HCT116 (cell line): Measurements from ENCODE around the gene CDC42EP3. TPM values are rescaled to one million over a fixed set of nuclear protein-coding genes. Genes with fewer than 3 reads are reported as not detected.

Source experiments
- ATAC-seq: fragments of 200-7000 bp; cut with Tn5 transposase; 2 replicates; pipeline ENCODE4 v1.9.1; 2020; ENCODE audit warnings: mild to moderate bottlenecking, moderate library complexity
- BruUV-seq: library from RNA; stranded (reverse); fragments of 400-500 nt; replicated peaks from 2 replicates; lab custom pipeline; 2021; lab: Mats Ljungman, UMichigan
- CTCF ChIA-PET: fragments of 300-600 bp; sonication (Branson Sonifier 250); formaldehyde crosslinking; loops from one replicate; lab custom pipeline; 2021; ENCODE audit warnings: antibody characterized with exemption; lab: Charles Lee
- POLR2A ChIA-PET: fragments of 300-600, 350-600 bp; sonication (Branson Sonifier 250); formaldehyde crosslinking; loops from one replicate; lab custom pipeline; 2021; ENCODE audit warnings: antibody characterized with exemption; lab: Charles Lee
- RAD21 ChIA-PET, 2 experiments: fragments of 300-600 bp; sonication (Branson Sonifier 250); formaldehyde crosslinking; loops; one replicate each; lab custom pipeline; 2023; ENCODE audit warnings: low total read pairs in 2 of 2; ENCODE audit not compliant: uncharacterized antibody in 2 of 2, unreplicated experiment in 2 of 2, low non-redundant PET in 1 of 2; lab: Charles Lee
- DNase-seq: peaks from one replicate; pipeline ENCODE4 v3.0.0-alpha.2; 2010; ENCODE audit warnings: low read depth, low spot score
- H2AFZ ChIP-seq: fragments of 200-600 bp; shearing (Covaris generic), sonication (generic); 2 replicates; pipeline ENCODE4 v1.6.1; 2017; ENCODE audit warnings: low read depth, mixed run types, mixed read lengths, antibody characterized with exemption, low read length; ENCODE audit not compliant: poor library complexity, severe bottlenecking
- H3K27ac ChIP-seq: 2 replicates; pipeline ENCODE4 v1.5.1; 2012; ENCODE audit warnings: low read depth, low read length
- H3K27me3 ChIP-seq: fragments of 200-600 bp; sonication (generic); 2 replicates; pipeline ENCODE4 v1.6.1; 2016; ENCODE audit warnings: mixed run types, low read length, mixed read lengths; ENCODE audit not compliant: insufficient read depth
- H3K36me3 ChIP-seq, 2 experiments: fragments of 200-500 bp in 1 of 2; fragments of 200-600 bp in 1 of 2; sonication (Bioruptor generic) in 1 of 2; sonication (generic) in 1 of 2; 2 replicates each; pipeline versions ENCODE4 v1.5.1 to v1.6.1; 2014 to 2016; ENCODE audit warnings: low read length in 2 of 2, inconsistent platforms in 1 of 2, mixed read lengths in 1 of 2, mixed run types in 1 of 2; ENCODE audit not compliant: insufficient read depth in 2 of 2, control insufficient read depth in 1 of 2
- H3K4me1 ChIP-seq, 2 experiments: fragments of 200-600 bp in 1 of 2; sonication (generic) in 1 of 2; 2 replicates each; pipeline versions ENCODE4 v1.5.1 to v1.6.1; 2012 to 2017; ENCODE audit warnings: low read length in 2 of 2, inconsistent platforms in 1 of 2, mild to moderate bottlenecking in 1 of 2, mixed read lengths in 1 of 2, mixed run types in 1 of 2, moderate library complexity in 1 of 2; ENCODE audit not compliant: insufficient read depth in 2 of 2, control insufficient read depth in 1 of 2
- H3K4me2 ChIP-seq: fragments of 200-600 bp; sonication (generic); 2 replicates; pipeline ENCODE4 v1.6.1; 2017; ENCODE audit warnings: mixed run types, low read length, mixed read lengths
- H3K4me3 ChIP-seq, 2 experiments: fragments of 200-600 bp in 1 of 2; sonication (generic) in 1 of 2; replicated peaks in 1 of 2; 2 replicates each; pipeline ENCODE4 v1.5.1; 2011 to 2016; ENCODE audit warnings: low read length in 2 of 2, control low read depth in 1 of 2, low read depth in 1 of 2, mild to moderate bottlenecking in 1 of 2, mixed read lengths in 1 of 2, mixed run types in 1 of 2
- H3K79me2 ChIP-seq: fragments of 200-600 bp; sonication (generic); 2 replicates; pipeline ENCODE4 v1.6.1; 2017; ENCODE audit warnings: mild to moderate bottlenecking, mixed run types, low read length, moderate library complexity, mixed read lengths; ENCODE audit not compliant: insufficient read depth
- H3K9ac ChIP-seq: fragments of 200-600 bp; sonication (generic); 2 replicates; pipeline ENCODE4 v1.6.1; 2016; ENCODE audit warnings: low read length, mixed read lengths
- H3K9me2 ChIP-seq: fragments of 200-600 bp; sonication (generic), shearing (Covaris generic); 2 replicates; pipeline ENCODE4 v1.6.1; 2017; ENCODE audit warnings: mixed run types, mild to moderate bottlenecking, moderate library complexity; ENCODE audit not compliant: insufficient read depth
- H3K9me3 ChIP-seq, 2 experiments: fragments of 200-500 bp in 1 of 2; fragments of 200-600 bp in 1 of 2; sonication (Bioruptor generic) in 1 of 2; sonication (generic) in 1 of 2; 2 replicates each; pipeline ENCODE4 v1.6.1; 2014 to 2017; ENCODE audit warnings: low read length in 2 of 2, mixed read lengths in 2 of 2, inconsistent platforms in 1 of 2, low read depth in 1 of 2, mild to moderate bottlenecking in 1 of 2, mixed run types in 1 of 2, moderate library complexity in 1 of 2; ENCODE audit not compliant: control insufficient read depth in 1 of 2, insufficient read depth in 1 of 2
- H4K20me1 ChIP-seq: fragments of 200-600 bp; sonication (generic), shearing (Covaris generic); 2 replicates; pipeline ENCODE4 v1.6.1; 2017; ENCODE audit warnings: mixed run types, mild to moderate bottlenecking, moderate library complexity; ENCODE audit not compliant: insufficient read depth
- CEBPB ChIP-seq: IDR thresholded peaks from 2 replicates; pipeline ENCODE4 v1.6.1; 2012; ENCODE audit warnings: low read depth
- EGR1 ChIP-seq: IDR thresholded peaks from 2 replicates; pipeline ENCODE4 v1.6.1; 2012; ENCODE audit warnings: low read depth
- ELF1 ChIP-seq: IDR thresholded peaks from 2 replicates; pipeline ENCODE4 v1.6.1; 2012; ENCODE audit warnings: low read depth, borderline replicate concordance
- EZH2phosphoT487 ChIP-seq: fragments of 200-600 bp; IDR thresholded peaks from 2 replicates; pipeline ENCODE4 v1.6.1; 2018; ENCODE audit warnings: antibody characterized with exemption, borderline replicate concordance
- JUND ChIP-seq: IDR thresholded peaks from 2 replicates; pipeline ENCODE4 v1.6.1; 2012
- POLR2A ChIP-seq: IDR thresholded peaks from 2 replicates; pipeline ENCODE4 v1.7.0; 2011; ENCODE audit warnings: borderline replicate concordance; ENCODE audit not compliant: insufficient read depth, insufficient read length; ENCODE audit errors: extremely low read depth
- POLR2AphosphoS5 ChIP-seq: IDR thresholded peaks from 2 replicates; pipeline ENCODE4 v1.6.1; 2011; ENCODE audit warnings: mild to moderate bottlenecking, low read depth, low read length, moderate library complexity
- SIN3A ChIP-seq: IDR thresholded peaks from 2 replicates; pipeline ENCODE4 v1.6.1; 2012; ENCODE audit warnings: low read depth
- SP1 ChIP-seq: IDR thresholded peaks from 2 replicates; pipeline ENCODE4 v1.6.1; 2012; ENCODE audit warnings: low read depth
- SRF ChIP-seq: IDR thresholded peaks from 2 replicates; pipeline ENCODE4 v1.6.1; 2012; ENCODE audit warnings: low read depth
- TCF7L2 ChIP-seq: IDR thresholded peaks from 2 replicates; pipeline ENCODE4 v1.7.0; 2011; ENCODE audit warnings: borderline replicate concordance, inconsistent platforms; ENCODE audit not compliant: insufficient read depth, insufficient read length; ENCODE audit errors: extremely low read depth
- YY1 ChIP-seq: IDR thresholded peaks from 2 replicates; pipeline ENCODE4 v1.6.1; 2011; ENCODE audit warnings: low read length, low read depth, moderate library complexity, mild to moderate bottlenecking; ENCODE audit not compliant: insufficient replicate concordance; ENCODE audit errors: extremely low read depth
- ZFX ChIP-seq: fragments of 450-650 bp; IDR thresholded peaks from 2 replicates; pipeline ENCODE4 v1.6.1; 2017
- ZNF274 ChIP-seq: fragments of 200-500 bp; sonication (Bioruptor generic); IDR thresholded peaks from 2 replicates; pipeline ENCODE4 v1.6.1; 2014; ENCODE audit warnings: mild to moderate bottlenecking, low read depth, low read length, inconsistent platforms
- intact Hi-C: fragments of 100-400 bp; cut with micrococcal nuclease; formaldehyde crosslinking; loops from 2 replicates; pipeline ENCODE4 v1.10.0; 2022
- total RNA-seq: library from RNA; stranded (reverse); gene quantifications from one replicate; pipeline ENCODE4 v1.2.1, GENCODE V29; 2021; ENCODE audit not compliant: unreplicated experiment
- TF ChIP-seq, protein P1 (sequence below): IDR thresholded peaks from 2 replicates; pipeline ENCODE4 v1.6.1; 2012; ENCODE audit warnings: low read depth
- TF ChIP-seq, protein P2 (sequence below): IDR thresholded peaks from 2 replicates; pipeline ENCODE4 v1.6.1; 2011; ENCODE audit warnings: mild to moderate bottlenecking, low read length, moderate library complexity; ENCODE audit not compliant: insufficient replicate concordance; ENCODE audit errors: extremely low read depth
- TF ChIP-seq, protein P3 (sequence below): IDR thresholded peaks from 2 replicates; pipeline ENCODE4 v1.6.1; 2012

CDC42EP3 gene
- total RNA-seq, 1 experiment from 2014 or later, result 38.2 TPM

DNA sequence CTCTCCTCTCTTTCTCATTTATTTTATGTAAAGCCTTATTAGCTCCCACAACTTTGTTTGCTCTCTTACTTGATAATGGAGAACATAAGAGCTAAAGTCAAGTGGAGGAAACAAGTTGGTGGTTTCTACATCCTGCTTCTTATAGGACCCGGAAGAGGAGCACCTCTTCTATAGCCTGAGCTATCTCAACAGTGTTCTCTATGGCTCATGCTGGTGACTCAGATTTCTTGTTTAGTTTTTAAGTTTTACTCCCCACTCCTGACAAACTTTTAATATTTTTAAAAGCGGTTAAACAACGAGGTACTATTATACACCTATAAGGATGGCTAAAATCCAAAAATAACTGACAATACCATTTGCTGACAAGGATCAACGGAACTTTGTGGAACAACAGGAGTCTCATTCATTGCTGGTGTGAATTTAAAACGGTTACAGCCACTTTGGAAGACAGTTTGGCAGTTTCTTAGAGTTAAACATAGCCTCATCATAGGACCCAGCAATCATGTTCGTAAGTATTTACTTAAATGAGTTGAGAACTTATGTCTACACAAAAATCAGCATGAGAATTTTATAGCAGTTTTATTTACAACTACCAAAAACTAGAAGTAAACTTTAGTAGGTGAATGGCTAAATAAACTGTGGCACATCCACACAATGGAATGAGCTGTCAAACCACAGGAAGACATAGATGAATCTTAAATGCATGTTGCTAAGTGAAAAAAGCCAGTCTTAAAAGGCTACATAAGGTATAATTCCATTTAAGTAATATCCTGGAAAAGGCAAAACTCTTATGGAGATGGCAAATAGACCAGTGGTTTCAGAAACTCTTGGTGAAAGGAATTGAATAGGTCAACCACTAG, 12.7 kb upstream of the CDC42EP3 start:
- BruUV-seq, result no TSS peak
- H4K20me1 ChIP-seq, result no peaks in the 10 kb centered on the region
- CTCF ChIA-PET, result no interaction called here
- H3K4me1 ChIP-seq, result peaks cover 0 to 6% of the 10 kb centered on the region in 2 experiments; a peak in 1 of 4 replicates
- POLR2A ChIA-PET, result no interaction called here
- no peak overlapping the region for H3K4me2 ChIP-seq
- no peaks in the 10 kb centered on the region for H3K27me3 ChIP-seq
- no peaks in the 10 kb centered on the region for H3K9me2 ChIP-seq
- no peak overlapping the region for H3K27ac ChIP-seq
- DNase-seq (no peak), ATAC-seq (no peak)
- H3K36me3 ChIP-seq, result no peaks in the 10 kb centered on the region
- H3K9me3 ChIP-seq, result no peaks in the 10 kb centered on the region
- RAD21 ChIA-PET, result no interaction called here
- intact Hi-C loops, result no loop called here
- H3K79me2 ChIP-seq, result no peaks in the 10 kb centered on the region
- H3K9ac ChIP-seq, result no peak overlapping the region
- no peak overlapping the region for H3K4me3 ChIP-seq
- no peak overlapping the region for H2AFZ ChIP-seq
- TF ChIP-seq, protein P1, sequence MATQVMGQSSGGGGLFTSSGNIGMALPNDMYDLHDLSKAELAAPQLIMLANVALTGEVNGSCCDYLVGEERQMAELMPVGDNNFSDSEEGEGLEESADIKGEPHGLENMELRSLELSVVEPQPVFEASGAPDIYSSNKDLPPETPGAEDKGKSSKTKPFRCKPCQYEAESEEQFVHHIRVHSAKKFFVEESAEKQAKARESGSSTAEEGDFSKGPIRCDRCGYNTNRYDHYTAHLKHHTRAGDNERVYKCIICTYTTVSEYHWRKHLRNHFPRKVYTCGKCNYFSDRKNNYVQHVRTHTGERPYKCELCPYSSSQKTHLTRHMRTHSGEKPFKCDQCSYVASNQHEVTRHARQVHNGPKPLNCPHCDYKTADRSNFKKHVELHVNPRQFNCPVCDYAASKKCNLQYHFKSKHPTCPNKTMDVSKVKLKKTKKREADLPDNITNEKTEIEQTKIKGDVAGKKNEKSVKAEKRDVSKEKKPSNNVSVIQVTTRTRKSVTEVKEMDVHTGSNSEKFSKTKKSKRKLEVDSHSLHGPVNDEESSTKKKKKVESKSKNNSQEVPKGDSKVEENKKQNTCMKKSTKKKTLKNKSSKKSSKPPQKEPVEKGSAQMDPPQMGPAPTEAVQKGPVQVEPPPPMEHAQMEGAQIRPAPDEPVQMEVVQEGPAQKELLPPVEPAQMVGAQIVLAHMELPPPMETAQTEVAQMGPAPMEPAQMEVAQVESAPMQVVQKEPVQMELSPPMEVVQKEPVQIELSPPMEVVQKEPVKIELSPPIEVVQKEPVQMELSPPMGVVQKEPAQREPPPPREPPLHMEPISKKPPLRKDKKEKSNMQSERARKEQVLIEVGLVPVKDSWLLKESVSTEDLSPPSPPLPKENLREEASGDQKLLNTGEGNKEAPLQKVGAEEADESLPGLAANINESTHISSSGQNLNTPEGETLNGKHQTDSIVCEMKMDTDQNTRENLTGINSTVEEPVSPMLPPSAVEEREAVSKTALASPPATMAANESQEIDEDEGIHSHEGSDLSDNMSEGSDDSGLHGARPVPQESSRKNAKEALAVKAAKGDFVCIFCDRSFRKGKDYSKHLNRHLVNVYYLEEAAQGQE, result no peak
- TF ChIP-seq POLR2A (no peak), CEBPB (no peak), SIN3A (no peak), ZNF274 (no peak), TCF7L2 (no peak), SP1 (no peak), SRF (no peak), YY1 (no peak), JUND (no peak), EZH2phosphoT487 (no peak), POLR2AphosphoS5 (no peak), ZFX (no peak), ELF1 (no peak), EGR1 (no peak)
- TF ChIP-seq, protein P2, sequence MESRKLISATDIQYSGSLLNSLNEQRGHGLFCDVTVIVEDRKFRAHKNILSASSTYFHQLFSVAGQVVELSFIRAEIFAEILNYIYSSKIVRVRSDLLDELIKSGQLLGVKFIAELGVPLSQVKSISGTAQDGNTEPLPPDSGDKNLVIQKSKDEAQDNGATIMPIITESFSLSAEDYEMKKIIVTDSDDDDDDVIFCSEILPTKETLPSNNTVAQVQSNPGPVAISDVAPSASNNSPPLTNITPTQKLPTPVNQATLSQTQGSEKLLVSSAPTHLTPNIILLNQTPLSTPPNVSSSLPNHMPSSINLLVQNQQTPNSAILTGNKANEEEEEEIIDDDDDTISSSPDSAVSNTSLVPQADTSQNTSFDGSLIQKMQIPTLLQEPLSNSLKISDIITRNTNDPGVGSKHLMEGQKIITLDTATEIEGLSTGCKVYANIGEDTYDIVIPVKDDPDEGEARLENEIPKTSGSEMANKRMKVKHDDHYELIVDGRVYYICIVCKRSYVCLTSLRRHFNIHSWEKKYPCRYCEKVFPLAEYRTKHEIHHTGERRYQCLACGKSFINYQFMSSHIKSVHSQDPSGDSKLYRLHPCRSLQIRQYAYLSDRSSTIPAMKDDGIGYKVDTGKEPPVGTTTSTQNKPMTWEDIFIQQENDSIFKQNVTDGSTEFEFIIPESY, result no peak
- TF ChIP-seq, protein P3, sequence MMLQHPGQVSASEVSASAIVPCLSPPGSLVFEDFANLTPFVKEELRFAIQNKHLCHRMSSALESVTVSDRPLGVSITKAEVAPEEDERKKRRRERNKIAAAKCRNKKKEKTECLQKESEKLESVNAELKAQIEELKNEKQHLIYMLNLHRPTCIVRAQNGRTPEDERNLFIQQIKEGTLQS, result no peak
- TF ChIP-seq, all 23 proteins: peak for 0
